H1 (cell line): Measurements from ENCODE around the gene TSSC4. TPM values are rescaled to one million over a fixed set of nuclear protein-coding genes. Genes with fewer than 3 reads are reported as not detected.

Experiments used
- CTCF ChIA-PET: fragments of 300-600 bp; sonication (Branson Sonifier 250); formaldehyde crosslinking; loops from one replicate; lab custom pipeline; 2021; ENCODE audit not compliant: partially characterized antibody; lab: Charles Lee
- POLR2A ChIA-PET: fragments of 300-600 bp; sonication (Branson Sonifier 250); formaldehyde crosslinking; loops from one replicate; lab custom pipeline; 2021; ENCODE audit warnings: inconsistent platforms; ENCODE audit not compliant: partially characterized antibody; lab: Charles Lee
- DNase-seq, 2 experiments: peaks; one replicate each; pipeline versions ENCODE4 v3.0.0 to v3.0.0-alpha.2; 2010 to 2022; ENCODE audit warnings: low spot score in 2 of 2, low read depth in 1 of 2, mixed read lengths in 1 of 2
- FAIRE-seq: peaks from 2 replicates; lab custom pipeline; 2011; peaks lifted over from hg19 to GRCh38; lab: Jason Lieb, UNC
- H2AFZ ChIP-seq: 2 replicates; pipeline ENCODE4 v1.8.1; 2012; ENCODE audit warnings: low read length, inconsistent platforms
- H2AK5ac ChIP-seq: 2 replicates; pipeline ENCODE4 v1.6.1; 2013; ENCODE audit warnings: low read depth, low read length
- H2BK120ac ChIP-seq: replicated peaks from 2 replicates; pipeline ENCODE3; 2013; ENCODE audit warnings: low read depth, low read length, inconsistent platforms
- H2BK12ac ChIP-seq: 2 replicates; pipeline ENCODE4 v1.6.1; 2013; ENCODE audit warnings: low read depth, low read length
- H2BK15ac ChIP-seq: 2 replicates; pipeline ENCODE4 v1.6.1; 2013; ENCODE audit warnings: low read length
- H2BK20ac ChIP-seq: 2 replicates; pipeline ENCODE4 v1.6.1; 2013; ENCODE audit warnings: low read length
- H2BK5ac ChIP-seq: 2 replicates; pipeline ENCODE4 v1.6.1; 2013; ENCODE audit warnings: low read depth, low read length
- H3K14ac ChIP-seq: 2 replicates; pipeline ENCODE4 v1.6.1; 2013; ENCODE audit warnings: inconsistent platforms; ENCODE audit not compliant: insufficient read length
- H3K18ac ChIP-seq: 2 replicates; pipeline ENCODE4 v1.6.1; 2013; ENCODE audit warnings: low read length; ENCODE audit errors: extremely low read depth
- H3K23ac ChIP-seq: 2 replicates; pipeline ENCODE4 v1.6.1; 2013; ENCODE audit warnings: inconsistent platforms; ENCODE audit not compliant: insufficient read length
- H3K23me2 ChIP-seq: 2 replicates; pipeline ENCODE4 v1.6.1; 2013; ENCODE audit warnings: low read depth, low read length
- H3K27ac ChIP-seq: 2 replicates; pipeline ENCODE4 v1.6.1; 2011; ENCODE audit warnings: low read depth, low read length, inconsistent platforms
- H3K27me3 ChIP-seq, 4 experiments: replicated peaks in 1 of 4; 1 replicate in 1 of 4; 2 replicates in 3 of 4; pipeline versions ENCODE4 v1.6.1 to v1.8.1; 2011 to 2013; ENCODE audit warnings: low read length in 3 of 4, mild to moderate bottlenecking in 3 of 4, inconsistent platforms in 2 of 4, mixed read lengths in 2 of 4, moderate library complexity in 1 of 4; ENCODE audit not compliant: control insufficient read depth in 3 of 4, insufficient read depth in 3 of 4; ENCODE audit errors: extremely low read depth in 1 of 4
- H3K36me3 ChIP-seq, 4 experiments: 2 replicates each; pipeline versions ENCODE4 v1.6.1 to v1.8.1; 2011 to 2013; ENCODE audit warnings: mild to moderate bottlenecking in 4 of 4, low read length in 3 of 4, moderate library complexity in 2 of 4, control low read depth in 1 of 4, inconsistent platforms in 1 of 4; ENCODE audit not compliant: insufficient read depth in 4 of 4, control insufficient read depth in 2 of 4
- H3K4ac ChIP-seq: replicated peaks from 2 replicates; pipeline ENCODE3; 2013; ENCODE audit warnings: low read length, low read depth, mixed read lengths, inconsistent platforms; ENCODE audit not compliant: insufficient read length
- H3K4me1 ChIP-seq, 4 experiments: replicated peaks in 1 of 4; 1 replicate in 1 of 4; 2 replicates in 3 of 4; pipeline versions ENCODE4 v1.6.1 to v1.8.1; 2011 to 2013; ENCODE audit warnings: low read length in 3 of 4, inconsistent platforms in 2 of 4, mixed read lengths in 1 of 4; ENCODE audit not compliant: insufficient read depth in 4 of 4, control insufficient read depth in 3 of 4
- H3K4me2 ChIP-seq, 2 experiments: 2 replicates each; pipeline versions ENCODE4 v1.6.1 to v1.8.1; 2011 to 2013; ENCODE audit warnings: low read depth in 2 of 2, low read length in 2 of 2, control low read depth in 1 of 2, inconsistent platforms in 1 of 2, mild to moderate bottlenecking in 1 of 2; ENCODE audit not compliant: insufficient read depth in 1 of 2
- H3K4me3 ChIP-seq, 4 experiments: fragments of 200-600, 300-600 bp in 1 of 4; sonication (generic), shearing (Covaris generic), sonication (Bioruptor Twin) in 1 of 4; 2 replicates each; pipeline versions ENCODE4 v1.5.1 to v1.8.1; 2011 to 2016; ENCODE audit warnings: low read length in 4 of 4, low read depth in 3 of 4, control low read depth in 2 of 4, inconsistent platforms in 2 of 4, mild to moderate bottlenecking in 2 of 4, mixed read lengths in 1 of 4, moderate library complexity in 1 of 4; ENCODE audit not compliant: insufficient read depth in 2 of 4; ENCODE audit errors: extremely low read depth in 1 of 4
- H3K56ac ChIP-seq: replicated peaks from 2 replicates; pipeline ENCODE3; 2013; ENCODE audit warnings: low read depth, mild to moderate bottlenecking, mixed read lengths, low read length, inconsistent platforms; ENCODE audit not compliant: insufficient read length
- H3K79me1 ChIP-seq: 2 replicates; pipeline ENCODE4 v1.6.1; 2013; ENCODE audit warnings: low read depth, low read length, control low read depth
- H3K79me2 ChIP-seq, 2 experiments: 2 replicates each; pipeline versions ENCODE4 v1.6.1 to v1.8.1; 2012 to 2013; ENCODE audit warnings: low read length in 2 of 2, mild to moderate bottlenecking in 2 of 2, inconsistent platforms in 1 of 2; ENCODE audit not compliant: insufficient read depth in 2 of 2, control insufficient read depth in 1 of 2
- H3K9ac ChIP-seq, 4 experiments: replicated peaks in 1 of 4; 1 replicate in 1 of 4; 2 replicates in 3 of 4; pipeline versions ENCODE4 v1.6.1 to v1.8.1; 2011 to 2013; ENCODE audit warnings: low read depth in 3 of 4, low read length in 3 of 4, control low read depth in 2 of 4, mild to moderate bottlenecking in 2 of 4, moderate library complexity in 2 of 4, inconsistent platforms in 1 of 4; ENCODE audit errors: extremely low read depth in 1 of 4
- H3K9me3 ChIP-seq, 2 experiments: 2 replicates each; pipeline versions ENCODE4 v1.6.1 to v1.8.1; 2012 to 2013; ENCODE audit warnings: mild to moderate bottlenecking in 2 of 2, moderate library complexity in 2 of 2, control low read depth in 1 of 2, inconsistent platforms in 1 of 2, low read depth in 1 of 2, low read length in 1 of 2, mixed read lengths in 1 of 2; ENCODE audit not compliant: insufficient read depth in 2 of 2
- H4K20me1 ChIP-seq, 2 experiments: replicated peaks in 1 of 2; 2 replicates each; pipeline versions ENCODE3 to v1.8.1; 2011 to 2013; ENCODE audit warnings: inconsistent platforms in 2 of 2, low read length in 2 of 2, mild to moderate bottlenecking in 1 of 2; ENCODE audit not compliant: insufficient read depth in 2 of 2, control insufficient read depth in 1 of 2
- H4K5ac ChIP-seq: 2 replicates; pipeline ENCODE4 v1.6.1; 2013; ENCODE audit warnings: low read length, low read depth, mixed read lengths, inconsistent platforms; ENCODE audit not compliant: insufficient read length
- H4K8ac ChIP-seq: 2 replicates; pipeline ENCODE4 v1.8.0; 2013; ENCODE audit warnings: mild to moderate bottlenecking, moderate library complexity, low read length, inconsistent platforms; ENCODE audit not compliant: insufficient read depth; ENCODE audit errors: extremely low read depth
- H4K91ac ChIP-seq: replicated peaks from 2 replicates; pipeline ENCODE3; 2013; ENCODE audit warnings: low read length, mixed read lengths, inconsistent platforms; ENCODE audit not compliant: insufficient read length
- CBX8 ChIP-seq: fragments of 300-800, 300-1000 bp; sonication (generic); IDR thresholded peaks from 2 replicates; pipeline ENCODE4 v1.7.1; 2016; ENCODE audit warnings: low read depth, low read length, borderline replicate concordance
- EZH2 ChIP-seq: fragments of 200-600 bp; sonication (generic); IDR thresholded peaks from 2 replicates; pipeline ENCODE4 v1.7.1; 2012; ENCODE audit warnings: low read depth, mild to moderate bottlenecking, moderate library complexity, low read length, inconsistent platforms; ENCODE audit not compliant: severe bottlenecking
- NRF1 ChIP-seq: IDR thresholded peaks from 2 replicates; pipeline ENCODE4 v1.6.1; 2011; ENCODE audit warnings: mild to moderate bottlenecking, low read depth, low read length, improper control_type of control experiment
- POLR2A ChIP-seq, 2 experiments: IDR thresholded peaks; 1 replicate in 1 of 2; 2 replicates in 1 of 2; pipeline ENCODE4 v1.6.1; 2011; ENCODE audit warnings: low read depth in 2 of 2, low read length in 2 of 2, mild to moderate bottlenecking in 2 of 2; ENCODE audit errors: control extremely low read depth in 1 of 2
- POU5F1 ChIP-seq: IDR thresholded peaks from 2 replicates; pipeline ENCODE4 v1.6.1; 2011; ENCODE audit warnings: low read depth, mild to moderate bottlenecking, low read length, moderate library complexity
- TAF1 ChIP-seq: IDR thresholded peaks from 2 replicates; pipeline ENCODE4 v1.6.1; 2011; ENCODE audit warnings: mild to moderate bottlenecking, low read depth, low read length
- WGBS, 2 experiments: shearing (Covaris generic) in 1 of 2; methylation state at CpG; one replicate each; pipeline versions ENCODE4 v1.1.6 to v1.1.7; 2013 to 2015; ENCODE audit warnings: low lambda C conversion rate in 2 of 2, mixed read lengths in 2 of 2, inconsistent platforms in 1 of 2, low coverage in 1 of 2, missing lambda C conversion rate in 1 of 2; ENCODE audit not compliant: insufficient replicate concordance in 2 of 2, insufficient coverage in 1 of 2, insufficient read length in 1 of 2; ENCODE audit errors: extremely low coverage in 1 of 2, missing lambda C conversion rate in 1 of 2; 5-methylcytosine and 5-hydroxymethylcytosine counted together
- polyA plus RNA-seq, 7 experiments: library from polyadenylated mRNA; depleted of rRNA in 3 of 7; stranded (reverse) in 5 of 7; unstranded in 2 of 7; fragments of >200 nt in 5 of 7; fragments of 200-250 nt in 2 of 7; gene quantifications; 1 replicate in 5 of 7; 2 replicates in 1 of 7; 4 replicates in 1 of 7; pipeline versions ENCODE4 v1.2.1 to v1.2.3, GENCODE V29; 2011 to 2013; ENCODE audit warnings: missing spikeins in 2 of 7, mixed read lengths in 2 of 7
- total RNA-seq: library from RNA; stranded (reverse); fragmentation: NEBNext Ultra II Directional; extraction: Animal tissue kit (Norgen Biotek cat#: 25700); gene quantifications from 2 replicates; pipeline ENCODE4 v1.2.1, GENCODE V29; 2021

Gene TSSC4
- total and polyA plus RNA-seq, 2 of the 8 experiments (the other 6 are each of a cell fraction or from before 2014, with no cell fraction given): 34.0 to 39.3 TPM

DNA sequence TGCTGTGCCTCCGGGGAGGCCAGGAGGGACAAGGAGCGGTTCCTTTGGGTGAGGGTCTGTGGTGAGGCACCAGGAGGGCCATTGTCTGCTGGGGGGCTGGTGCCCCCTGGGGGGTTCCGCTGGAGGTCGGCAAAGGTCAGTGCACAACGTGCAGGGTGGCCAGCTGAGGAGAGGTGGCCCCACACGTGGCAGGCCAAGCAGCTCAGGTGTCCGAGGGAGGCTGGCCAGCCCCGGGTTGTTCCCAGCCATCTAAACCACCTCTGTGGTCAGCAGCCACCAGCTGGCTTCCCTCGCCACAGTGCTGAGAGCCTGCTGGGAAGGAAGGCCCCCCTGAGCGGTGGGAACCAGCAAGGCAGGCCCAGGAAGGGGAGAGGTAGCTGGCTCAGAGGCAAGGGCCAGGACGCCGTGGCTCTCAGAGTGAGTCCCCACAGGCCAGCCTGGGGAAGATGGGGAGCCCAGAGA lies 4.2 kb downstream of the TSSC4 start:
- Histone ChIP-seq H3K23ac (no peak overlapping the region), H3K4me3 (no peak overlapping the region), H3K9me3 (no peaks in the 10 kb centered on the region), H2BK120ac (no peak overlapping the region), H3K79me2 (peaks cover 0 to 14% of the 10 kb centered on the region in 2 experiments; a peak in 3 of 4 replicates), H3K36me3 (peaks cover 2 to 14% (median 10%) of the 10 kb centered on the region in 4 experiments; a peak in 4 of 8 replicates), H2BK15ac (no peak overlapping the region), H3K27ac (no peak overlapping the region), H3K14ac (no peak overlapping the region), H3K4ac (no peak overlapping the region), H2BK12ac (no peak overlapping the region), H3K9ac (no peak overlapping the region; a peak in 2 of 7 replicates), H3K18ac (no peak overlapping the region), H3K27me3 (no peaks in the 10 kb centered on the region), H3K4me2 (no peak overlapping the region), H4K5ac (no peak overlapping the region), H3K23me2 (peaks cover 8% of the 10 kb centered on the region), H3K4me1 (peaks cover 0 to 12% (median 4%) of the 10 kb centered on the region in 4 experiments; a peak in 5 of 7 replicates), H4K20me1 (peaks cover 3 to 5% of the 10 kb centered on the region in 2 experiments), H2AK5ac (no peak overlapping the region), H2AFZ (no peak overlapping the region), H4K91ac (no peak overlapping the region), H3K56ac (no peak overlapping the region), H4K8ac (peak overlapping the region; percentile 83; the same call in 1 of the 2 replicates), H2BK5ac (no peak overlapping the region), H3K79me1 (no peaks in the 10 kb centered on the region; the same call in 1 of the 2 replicates), H2BK20ac (no peak overlapping the region)
- CTCF ChIA-PET: interaction anchor here (1.1 to 14.1 kb wide), 7 partner anchors 14 to 751 kb away, joined by 3 to 196 read pairs (median 4); no protein-coding TSS in a partner anchor
- TF ChIP-seq POU5F1 (no peak), NRF1 (no peak), CBX8 (no peak), TAF1 (no peak), EZH2 (no peak), POLR2A (IDR thresholded peaks at IDR 0.05; ENCODE audit: control extremely low read depth in 1 of 2, low read depth in 2 of 2, low read length in 2 of 2) (peak in 1 of 2 experiments; percentile 17; a peak in 1 of 3 replicates)
- POLR2A ChIA-PET: interaction anchor here (0.7 to 3.4 kb wide), 6 partner anchors 9 to 98 kb away, joined by 3 to 17 read pairs (median 3); no protein-coding TSS in a partner anchor
- no peak for DNase-seq
- WGBS, 2 experiments: 85% methylated on average over 11 of the region's 12 CpGs; no CpG with 5 or more reads in 1 of the 2 experiments
- FAIRE-seq: no peak
